LNCaP clone FGC (cell line): ENCODE measurements around the gene AP3B1.
"Not testable (repeated sequence)": the region's sequence is repeated elsewhere in the genome, so short reads cannot be mapped to it uniquely, and the experiment has no call there.

ENCODE experiments used
- DNase-seq: peaks from one replicate; pipeline ENCODE4 v3.0.0-alpha.2; 2011; ENCODE audit warnings: low read depth
- H3K4me3 ChIP-seq: 2 replicates; pipeline ENCODE4 v1.5.1; 2011; ENCODE audit warnings: mild to moderate bottlenecking, low read depth, low read length, control low read depth
- TF ChIP-seq, protein P1 (sequence below): IDR thresholded peaks from 2 replicates; pipeline ENCODE4 v1.5.1; 2012; ENCODE audit warnings: mild to moderate bottlenecking; ENCODE audit not compliant: control insufficient read depth, insufficient read depth; ENCODE audit errors: extremely low read depth

Gene AP3B1

DNA sequence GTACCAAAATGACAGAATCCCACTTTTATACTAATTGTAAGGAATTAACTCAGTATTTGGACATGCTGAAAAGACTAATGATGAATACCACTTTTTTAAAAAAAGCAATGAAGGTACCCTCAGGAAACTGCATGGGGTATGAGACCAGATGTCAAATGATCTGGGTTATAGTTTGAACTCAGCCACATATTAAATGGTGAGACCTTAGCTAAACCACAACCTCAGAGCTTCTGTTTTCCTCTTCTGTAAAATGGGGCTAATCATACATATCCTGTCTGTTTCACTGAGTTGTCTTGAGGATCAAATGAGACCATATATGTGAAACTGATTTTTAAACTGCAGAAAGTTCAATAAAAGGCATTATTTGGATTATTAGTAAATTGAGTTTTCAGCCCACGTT, 238.4 kb downstream of the AP3B1 start:
- no peak overlapping the region for H3K4me3 ChIP-seq
- TF ChIP-seq, protein P1, sequence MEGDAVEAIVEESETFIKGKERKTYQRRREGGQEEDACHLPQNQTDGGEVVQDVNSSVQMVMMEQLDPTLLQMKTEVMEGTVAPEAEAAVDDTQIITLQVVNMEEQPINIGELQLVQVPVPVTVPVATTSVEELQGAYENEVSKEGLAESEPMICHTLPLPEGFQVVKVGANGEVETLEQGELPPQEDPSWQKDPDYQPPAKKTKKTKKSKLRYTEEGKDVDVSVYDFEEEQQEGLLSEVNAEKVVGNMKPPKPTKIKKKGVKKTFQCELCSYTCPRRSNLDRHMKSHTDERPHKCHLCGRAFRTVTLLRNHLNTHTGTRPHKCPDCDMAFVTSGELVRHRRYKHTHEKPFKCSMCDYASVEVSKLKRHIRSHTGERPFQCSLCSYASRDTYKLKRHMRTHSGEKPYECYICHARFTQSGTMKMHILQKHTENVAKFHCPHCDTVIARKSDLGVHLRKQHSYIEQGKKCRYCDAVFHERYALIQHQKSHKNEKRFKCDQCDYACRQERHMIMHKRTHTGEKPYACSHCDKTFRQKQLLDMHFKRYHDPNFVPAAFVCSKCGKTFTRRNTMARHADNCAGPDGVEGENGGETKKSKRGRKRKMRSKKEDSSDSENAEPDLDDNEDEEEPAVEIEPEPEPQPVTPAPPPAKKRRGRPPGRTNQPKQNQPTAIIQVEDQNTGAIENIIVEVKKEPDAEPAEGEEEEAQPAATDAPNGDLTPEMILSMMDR: no peak
- no peak for DNase-seq

DNA sequence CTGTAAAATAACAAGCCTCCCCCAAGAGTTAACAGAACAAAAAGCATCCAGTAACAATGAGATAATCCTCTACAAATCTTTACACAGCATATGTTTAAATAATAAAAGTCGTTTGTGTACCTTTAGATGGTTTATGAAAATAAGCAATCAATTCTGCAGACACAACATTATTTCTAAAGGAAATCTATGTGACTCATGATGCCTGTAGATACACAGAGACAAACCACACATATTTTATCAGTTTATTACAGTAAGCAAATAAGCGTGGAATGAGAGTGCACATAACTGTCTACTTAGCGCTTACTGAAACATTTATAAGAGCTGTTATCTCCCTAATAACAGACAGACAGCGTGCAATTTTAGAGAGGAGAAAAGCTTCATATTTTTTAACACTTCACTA, 243.6 kb downstream of the AP3B1 start:
- TF ChIP-seq, protein P1: no peak
- no peak overlapping the region for H3K4me3 ChIP-seq
- peak; percentile 76 for DNase-seq

DNA sequence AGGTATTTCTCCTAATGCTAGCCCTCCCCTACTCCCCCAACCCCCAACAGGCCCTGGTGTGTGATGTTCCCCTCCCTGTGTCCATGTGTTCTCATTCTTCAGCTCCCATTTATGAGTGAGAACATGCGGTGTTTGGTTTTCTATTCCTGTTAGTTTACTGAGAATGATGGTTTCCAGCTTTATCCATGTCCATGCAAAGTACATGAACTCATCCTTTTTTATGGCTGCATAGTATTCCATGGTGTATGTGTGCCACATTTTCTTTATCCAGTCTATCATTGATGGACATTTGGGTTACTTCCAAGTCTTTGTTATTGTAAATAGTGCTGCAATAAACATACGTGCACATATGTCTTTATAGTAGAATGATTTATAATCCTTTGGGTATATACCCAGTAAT, 247.7 kb downstream of the AP3B1 start:
- H3K4me3 ChIP-seq, DNase-seq: not testable (repeated sequence)

DNA sequence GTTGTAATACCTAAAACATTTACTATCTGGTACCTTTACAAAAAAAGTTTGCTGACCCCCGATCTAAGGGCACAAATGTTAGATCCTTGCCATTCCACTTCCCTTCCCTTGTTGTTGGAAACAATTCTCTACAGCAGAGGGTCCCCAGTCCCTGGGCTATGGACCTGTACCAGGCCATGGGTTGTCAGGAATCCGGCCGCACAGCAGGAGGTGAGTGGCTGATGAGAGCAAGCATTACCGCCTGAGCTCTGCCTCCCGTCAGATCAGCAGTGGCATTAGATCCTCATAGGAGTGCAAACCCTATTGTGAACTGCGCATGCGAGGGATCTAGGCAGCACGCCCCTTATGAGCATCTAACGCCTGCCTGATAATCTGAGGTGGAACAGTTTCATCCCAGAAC, 248.5 kb downstream of the AP3B1 start:
- H3K4me3 ChIP-seq: no peak overlapping the region
- no peak for DNase-seq
- TF ChIP-seq, protein P1: no peak

DNA sequence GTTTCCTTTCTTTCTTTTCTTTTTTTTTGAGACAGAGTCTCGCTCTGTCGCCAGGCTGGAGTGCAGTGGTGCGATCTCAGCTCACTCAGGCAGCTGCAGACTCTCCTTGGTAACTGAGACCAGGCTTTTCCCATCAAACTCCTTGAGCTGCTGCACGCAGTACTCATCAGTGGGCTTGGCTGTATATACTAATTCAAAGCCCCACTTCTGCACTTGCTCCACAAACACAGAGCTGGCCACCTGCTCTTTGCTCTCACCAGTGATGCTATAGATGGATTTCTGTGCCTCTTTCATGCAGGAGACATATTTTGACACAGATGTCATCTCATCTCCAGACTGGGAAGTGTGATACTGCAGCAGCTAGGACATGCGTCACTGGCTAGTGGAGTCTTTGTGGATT, 252.7 kb downstream of the AP3B1 start:
- H3K4me3 ChIP-seq: no peak overlapping the region
- TF ChIP-seq, protein P1: no peak
- no peak for DNase-seq

DNA sequence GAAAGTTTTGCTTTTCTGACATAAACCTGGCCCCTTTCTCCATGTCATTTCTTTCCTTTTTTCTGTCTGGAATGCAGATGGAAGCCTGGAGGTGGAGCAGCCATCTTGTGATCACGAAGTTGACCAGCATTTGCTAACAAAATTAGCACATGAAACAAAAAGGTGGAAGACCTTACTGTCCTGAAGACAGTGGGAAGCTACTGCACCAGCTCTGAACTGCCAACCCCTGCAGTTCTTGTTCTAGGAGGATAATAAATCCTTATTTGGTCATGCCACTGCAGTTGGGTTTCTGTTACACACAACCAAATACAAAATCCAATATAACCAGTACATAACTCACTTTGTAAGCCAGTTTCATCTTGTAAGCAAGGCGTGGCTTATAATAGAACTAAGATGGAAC, 269.0 kb downstream of the AP3B1 start:
- TF ChIP-seq, protein P1: no peak
- no peak overlapping the region for H3K4me3 ChIP-seq
- no peak for DNase-seq

DNA sequence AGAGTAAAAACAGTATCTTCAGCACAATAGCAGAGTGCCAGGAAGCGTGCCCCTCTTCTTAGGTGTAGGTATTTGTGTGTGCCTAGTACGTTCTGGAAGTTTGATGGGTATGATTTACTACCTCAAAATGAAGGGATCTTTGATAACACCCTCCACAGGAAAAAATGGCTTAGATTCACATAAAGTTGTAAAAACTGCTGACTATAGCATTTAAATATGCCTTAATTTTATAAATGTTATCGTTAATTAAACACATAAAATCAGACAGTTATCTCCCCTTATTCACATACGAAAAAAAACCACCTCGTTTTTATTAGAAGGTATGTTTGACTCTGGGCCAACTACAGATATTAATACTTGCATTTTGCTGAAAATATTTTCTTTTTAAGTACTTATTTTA, 274.8 kb downstream of the AP3B1 start:
- H3K4me3 ChIP-seq: no peak overlapping the region
- no peak for DNase-seq
- TF ChIP-seq, protein P1: no peak
